Measurements from ENCODE around the gene PTPRA.
"Not testable (repeated sequence)": the region's sequence is repeated elsewhere in the genome, so short reads cannot be mapped to it uniquely, and the experiment has no call there.

Gene PTPRA

DNA sequence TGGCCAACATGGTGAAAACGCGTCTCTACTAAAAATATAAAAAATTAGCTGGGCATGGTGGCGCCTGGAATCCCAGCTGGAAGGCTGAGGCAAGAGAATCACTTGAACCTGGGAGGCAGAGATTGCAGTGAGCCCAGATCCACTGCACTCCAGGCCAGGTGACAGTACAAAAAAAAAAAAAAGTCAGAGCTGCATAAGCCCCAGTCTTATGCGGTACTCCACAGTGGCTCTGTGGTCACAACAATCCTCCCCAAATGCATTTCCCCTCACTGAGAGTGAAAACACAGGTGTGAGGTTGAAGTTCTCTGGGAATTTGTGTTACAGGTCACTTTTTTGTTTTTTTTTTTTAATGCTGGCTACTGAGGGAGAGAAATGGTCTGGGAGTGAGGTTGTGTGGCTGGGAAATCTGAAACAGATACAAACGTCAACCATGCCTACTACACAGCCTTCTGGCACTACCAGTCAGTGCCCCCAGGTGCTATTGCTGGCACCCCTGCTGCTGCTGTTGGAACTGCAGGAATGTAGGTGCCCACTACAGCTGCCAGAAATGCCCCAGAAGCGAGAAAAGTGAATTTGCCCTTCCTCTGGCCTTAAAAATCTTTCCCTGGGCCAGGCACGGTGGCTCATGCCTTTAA lies 178.2 kb downstream of the PTPRA start:
- no peak for DNase-seq (ENCODE audit: extremely low read depth, low read depth)

DNA sequence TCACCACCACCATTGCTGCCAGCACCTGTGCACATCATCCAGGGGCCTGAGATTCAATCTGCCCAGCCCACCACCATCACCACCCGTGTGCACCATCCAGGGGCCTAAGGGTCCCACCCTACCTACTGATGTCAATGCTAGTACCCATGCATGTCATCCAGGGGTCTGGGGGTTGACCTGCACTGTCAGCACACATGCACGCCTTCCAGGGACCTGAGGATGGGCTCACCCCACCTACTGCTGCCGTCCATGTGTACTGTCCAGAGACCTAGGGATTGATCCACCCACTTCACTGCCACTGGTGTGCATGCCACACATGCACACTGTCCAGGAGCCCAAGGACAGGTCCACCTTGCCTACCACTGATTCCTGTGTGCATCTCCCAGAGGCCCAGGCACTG lies 186.2 kb downstream of the PTPRA start:
- no peak for DNase-seq (ENCODE audit: extremely low read depth, low read depth)
- TF ChIP-seq, protein P1, sequence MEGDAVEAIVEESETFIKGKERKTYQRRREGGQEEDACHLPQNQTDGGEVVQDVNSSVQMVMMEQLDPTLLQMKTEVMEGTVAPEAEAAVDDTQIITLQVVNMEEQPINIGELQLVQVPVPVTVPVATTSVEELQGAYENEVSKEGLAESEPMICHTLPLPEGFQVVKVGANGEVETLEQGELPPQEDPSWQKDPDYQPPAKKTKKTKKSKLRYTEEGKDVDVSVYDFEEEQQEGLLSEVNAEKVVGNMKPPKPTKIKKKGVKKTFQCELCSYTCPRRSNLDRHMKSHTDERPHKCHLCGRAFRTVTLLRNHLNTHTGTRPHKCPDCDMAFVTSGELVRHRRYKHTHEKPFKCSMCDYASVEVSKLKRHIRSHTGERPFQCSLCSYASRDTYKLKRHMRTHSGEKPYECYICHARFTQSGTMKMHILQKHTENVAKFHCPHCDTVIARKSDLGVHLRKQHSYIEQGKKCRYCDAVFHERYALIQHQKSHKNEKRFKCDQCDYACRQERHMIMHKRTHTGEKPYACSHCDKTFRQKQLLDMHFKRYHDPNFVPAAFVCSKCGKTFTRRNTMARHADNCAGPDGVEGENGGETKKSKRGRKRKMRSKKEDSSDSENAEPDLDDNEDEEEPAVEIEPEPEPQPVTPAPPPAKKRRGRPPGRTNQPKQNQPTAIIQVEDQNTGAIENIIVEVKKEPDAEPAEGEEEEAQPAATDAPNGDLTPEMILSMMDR (IDR thresholded peaks at IDR 0.05; ENCODE audit: low read depth, low read length): no peak

More for the DNA sequence above, 178.2 kb downstream of the PTPRA start:
- TF ChIP-seq, protein P1 (IDR thresholded peaks at IDR 0.05; ENCODE audit: low read depth, low read length): no peak

DNA sequence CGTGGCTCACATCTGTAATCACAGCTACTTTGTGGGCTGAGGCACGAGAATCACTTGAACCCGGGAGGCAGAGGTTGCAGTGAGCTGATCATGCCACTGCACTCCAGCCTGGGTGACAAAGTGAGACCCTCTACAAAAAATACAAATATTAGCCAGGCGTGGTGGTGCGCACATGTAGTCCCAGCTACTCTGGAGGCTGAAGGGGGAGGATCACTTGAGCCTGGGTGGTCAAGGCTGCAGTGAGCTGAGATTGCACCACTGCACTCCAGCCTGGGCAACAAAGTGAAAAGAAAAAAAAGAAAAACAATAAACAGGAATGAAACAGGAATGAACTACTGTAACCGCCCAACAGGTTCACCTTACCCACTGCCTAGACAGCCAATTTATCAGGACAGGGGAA lies 190.8 kb downstream of the PTPRA start:
- not testable (repeated sequence) for DNase-seq (ENCODE audit: extremely low read depth, low read depth)

DNA sequence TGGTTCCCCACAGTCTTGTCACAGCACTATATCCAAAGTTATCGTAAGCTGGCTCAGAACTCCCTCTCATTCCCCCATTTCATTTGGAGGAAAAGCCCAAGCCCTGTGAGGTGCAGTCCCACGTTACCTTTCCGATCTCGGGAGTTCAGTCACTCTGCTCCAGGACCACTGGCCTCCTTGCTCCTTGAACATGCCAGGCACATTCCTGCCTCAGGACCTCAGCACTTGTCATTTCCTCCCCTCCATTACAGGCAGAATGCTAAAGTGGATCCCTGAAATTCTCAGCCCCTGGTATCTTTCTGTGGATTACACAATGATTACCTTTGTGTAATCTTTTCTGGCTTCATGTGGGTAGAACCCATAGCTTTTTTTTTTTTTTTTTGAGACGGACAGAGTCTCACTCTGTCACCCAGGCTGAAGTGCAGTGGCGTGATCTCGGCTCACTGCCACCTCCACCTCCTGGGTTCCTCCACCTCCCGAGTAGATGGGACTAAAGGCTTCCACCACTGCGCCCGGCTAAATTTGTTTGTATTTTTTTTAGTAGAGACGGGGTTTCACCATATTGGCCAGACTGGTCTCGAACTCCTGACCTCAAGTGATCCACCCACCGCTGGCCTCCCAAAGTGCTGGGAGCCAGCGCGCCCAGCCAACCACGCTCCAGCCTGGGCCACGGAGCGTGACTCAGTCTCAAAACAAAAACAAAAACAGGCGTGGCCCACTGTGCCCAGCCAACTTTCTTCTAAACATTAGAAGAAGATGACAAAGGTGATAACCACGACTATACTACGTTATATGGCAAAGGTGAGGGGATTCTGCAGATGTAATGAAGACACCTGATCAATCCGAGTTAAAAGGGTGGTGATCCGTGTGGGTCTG lies 194.1 kb downstream of the PTPRA start:
- DNase-seq (ENCODE audit: extremely low read depth, low read depth): no peak

DNA sequence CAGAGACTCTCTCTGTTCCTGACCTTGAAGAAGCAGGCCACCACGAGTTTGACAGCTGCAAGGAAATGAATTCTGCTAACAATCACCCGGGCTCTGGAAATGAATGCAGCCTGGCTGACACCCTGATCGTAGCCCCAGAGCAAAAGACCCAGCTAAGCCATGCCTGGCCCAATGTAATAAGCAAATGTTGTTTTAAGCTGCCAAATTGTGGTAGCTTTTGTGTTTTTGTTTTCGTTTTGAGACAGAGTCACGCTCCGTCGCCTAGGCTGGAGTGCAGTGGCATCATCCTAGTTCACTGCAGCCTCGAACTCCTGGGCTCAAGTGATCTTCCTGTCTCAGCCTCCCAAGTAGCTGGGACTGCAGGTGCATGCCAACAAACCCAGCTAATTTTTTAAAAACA lies 194.8 kb downstream of the PTPRA start:
- DNase-seq (ENCODE audit: extremely low read depth, low read depth): no peak

More for the DNA sequence above, 194.1 kb downstream of the PTPRA start:
- TF ChIP-seq, protein P1 (IDR thresholded peaks at IDR 0.05; ENCODE audit: low read depth, low read length): no peak

DNA sequence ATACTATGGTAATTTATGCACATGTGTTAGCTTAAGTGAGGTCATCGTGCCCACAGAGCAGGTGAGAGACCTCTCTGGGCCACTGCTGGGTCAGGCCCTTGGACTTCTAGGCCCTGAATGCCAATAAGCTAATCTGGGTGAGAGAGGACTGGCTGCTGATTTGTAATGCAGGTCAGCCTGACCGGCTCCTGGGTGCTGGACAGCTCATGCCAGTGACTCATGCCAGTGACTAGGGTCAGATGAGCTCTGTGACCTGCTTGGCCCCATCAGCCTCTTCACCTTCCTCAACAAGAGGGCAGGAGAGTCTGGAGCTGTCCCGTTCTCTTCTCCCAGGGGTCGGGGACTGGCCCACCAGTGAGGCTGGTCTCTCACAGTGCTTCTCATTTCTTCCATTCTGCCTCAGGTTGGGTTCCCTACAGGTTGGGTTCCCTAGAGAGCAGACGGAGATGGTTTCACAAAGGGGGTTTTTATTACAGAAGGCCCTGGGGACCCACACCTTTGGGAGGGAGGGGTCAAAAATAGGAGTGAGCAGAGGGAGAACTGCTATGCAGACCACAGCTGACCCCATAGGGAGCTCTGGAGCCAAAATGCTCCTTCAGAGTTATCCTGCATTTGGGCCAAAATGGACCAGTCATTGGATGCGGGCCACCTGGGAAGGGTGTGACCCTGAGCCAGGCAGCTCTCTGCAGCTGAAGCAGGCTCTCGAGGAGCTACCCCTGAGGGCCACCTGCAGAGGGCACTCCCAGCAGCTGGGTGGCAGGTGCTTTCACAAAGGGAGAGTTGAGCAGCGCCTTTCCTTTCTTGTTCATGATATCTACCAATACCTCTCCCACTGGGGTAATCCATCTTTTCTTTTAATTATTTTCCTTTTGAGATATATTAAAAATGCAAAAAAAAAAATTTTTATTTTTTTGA lies 196.0 kb downstream of the PTPRA start:
- TF ChIP-seq, protein P1 (IDR thresholded peaks at IDR 0.05; ENCODE audit: low read depth, low read length): no peak
- DNase-seq (ENCODE audit: extremely low read depth, low read depth): no peak

More for the DNA sequence above, 194.8 kb downstream of the PTPRA start:
- TF ChIP-seq, protein P1 (IDR thresholded peaks at IDR 0.05; ENCODE audit: low read depth, low read length): no peak

DNA sequence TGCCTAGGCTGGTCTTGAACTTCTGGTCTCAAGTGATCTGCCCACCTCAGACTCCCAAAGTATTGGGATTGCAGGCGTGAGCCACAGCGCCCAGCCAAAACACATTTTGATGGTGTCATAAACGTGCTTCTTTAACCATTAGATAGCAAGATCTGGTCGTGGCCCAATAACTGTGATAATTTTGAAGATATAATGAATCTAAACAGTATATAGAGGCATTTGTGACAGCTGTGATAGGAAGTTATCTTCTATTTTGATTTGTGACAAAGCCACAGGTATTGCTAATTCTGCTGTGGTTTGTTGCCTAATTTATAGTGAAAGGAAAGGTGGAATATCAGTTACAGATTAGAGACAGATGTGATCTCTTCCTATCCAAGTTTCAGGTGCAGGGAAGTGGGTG lies 197.4 kb downstream of the PTPRA start:
- TF ChIP-seq, protein P1 (IDR thresholded peaks at IDR 0.05; ENCODE audit: low read depth, low read length): no peak
- no peak for DNase-seq (ENCODE audit: extremely low read depth, low read depth)
